ENCODE results near the gene ANKRD60.
A peak's percentile ranks its signal among the peaks of the same experiment; 100 is the strongest.

The ANKRD60 gene

DNA sequence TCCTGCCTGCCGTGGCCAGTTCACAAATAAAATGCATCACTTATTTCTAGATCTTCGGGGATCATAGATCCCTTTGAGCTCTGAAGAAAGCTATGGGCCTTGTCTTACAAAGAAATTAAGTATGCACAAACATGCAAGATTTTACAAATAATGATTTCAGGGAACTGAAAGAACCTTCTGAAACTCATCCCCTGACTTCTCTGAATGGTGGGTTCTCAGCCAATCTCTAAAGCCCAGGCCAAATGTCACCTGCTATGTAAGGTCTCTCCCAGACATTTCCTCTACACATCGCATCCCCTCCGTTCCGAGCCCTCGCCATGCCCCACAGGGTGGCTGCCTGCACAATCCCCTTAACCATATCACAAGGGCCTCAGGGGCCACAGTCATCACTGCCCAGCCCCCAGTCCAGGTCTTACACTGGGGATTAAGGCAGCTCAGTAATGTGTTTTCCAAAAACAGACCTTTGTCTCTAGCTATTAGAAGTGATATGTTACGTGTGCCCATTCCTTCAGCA lies 16.1 kb upstream of the ANKRD60 start:
- DNase-seq (ENCODE audit: low read depth) = no peak

DNA sequence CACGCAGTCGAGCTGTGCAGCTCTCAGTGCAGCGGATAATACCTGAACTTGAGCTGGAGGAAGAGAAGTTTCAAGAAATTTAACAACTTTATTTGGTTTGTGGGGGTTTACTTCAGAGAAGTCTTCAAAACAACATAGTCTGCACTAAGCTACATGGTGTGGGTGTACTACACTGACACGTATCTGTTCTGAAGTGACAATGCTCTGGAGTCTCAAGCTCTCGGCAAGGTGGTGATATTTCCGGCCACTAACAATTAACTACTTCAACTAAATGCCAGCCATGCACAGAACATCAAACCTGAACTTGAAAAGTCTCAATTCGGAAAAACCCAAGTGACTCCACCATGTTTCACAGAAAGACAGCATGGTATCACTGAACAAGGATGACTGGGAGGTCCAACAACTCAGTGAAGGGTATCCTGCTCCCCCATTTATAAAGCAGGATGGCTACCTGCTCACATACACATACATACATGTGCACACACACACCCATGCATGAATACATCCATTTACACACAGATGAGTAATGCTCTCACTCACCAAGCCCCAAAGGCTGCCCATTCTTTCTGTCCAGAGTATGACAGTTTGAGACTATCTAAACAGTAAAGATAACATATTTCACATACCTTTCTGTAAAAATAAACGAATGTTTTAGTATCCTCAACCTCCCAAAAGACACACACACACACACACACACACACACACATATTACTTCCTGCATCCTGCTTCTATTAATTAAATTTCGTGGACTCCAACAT lies 15.4 kb upstream of the ANKRD60 start:
- DNase-seq (ENCODE audit: low read depth) = no peak

DNA sequence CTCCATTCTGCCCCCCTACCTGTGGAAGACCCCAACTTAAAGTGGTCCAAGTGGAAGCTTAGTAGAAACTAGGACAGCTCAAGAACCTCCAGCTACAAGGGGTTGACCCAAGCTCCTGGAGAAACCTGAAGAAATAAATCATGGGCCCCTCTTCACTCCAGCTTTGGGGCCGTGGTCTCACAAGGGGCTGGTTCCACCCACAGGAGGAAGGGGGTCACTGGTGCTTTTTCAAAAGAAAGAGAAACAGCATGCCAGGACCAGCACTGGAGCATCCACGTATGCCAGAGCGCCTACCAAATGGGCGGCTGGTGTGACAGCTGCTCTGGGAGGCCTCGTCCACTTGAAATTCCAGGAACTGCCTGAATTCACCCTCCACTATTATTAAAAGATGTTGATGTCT lies 14.4 kb upstream of the ANKRD60 start:
- DNase-seq (ENCODE audit: low read depth) = no peak

- no peak for DNase-seq (ENCODE audit: low read depth)
Observed at GRCh38 chr20:58241766-58242465, 13.5 kb upstream of the ANKRD60 start.

GRCh38 chr20:58240471-58240870 lies 12.0 kb upstream of the ANKRD60 start:
- no peak for DNase-seq (ENCODE audit: low read depth)

DNA sequence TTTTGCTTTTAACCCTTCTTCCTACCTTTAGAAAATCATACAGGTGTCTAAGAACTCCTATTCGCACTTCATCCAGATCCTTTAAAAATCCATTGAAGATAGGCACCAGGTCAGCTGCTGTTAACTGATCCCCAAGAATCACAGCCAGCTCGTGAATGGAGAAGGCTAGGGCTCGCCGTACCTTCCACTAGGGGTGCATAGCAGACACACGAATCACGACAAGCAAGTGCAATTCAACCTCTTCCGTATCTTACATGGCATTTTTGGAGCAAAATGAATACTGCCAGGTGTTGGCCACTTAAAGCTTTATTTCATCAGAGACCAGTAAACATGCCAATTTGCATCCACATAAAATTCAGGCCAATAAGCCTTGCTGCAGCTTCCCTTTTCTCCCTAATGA lies 10.8 kb upstream of the ANKRD60 start:
- DNase-seq (ENCODE audit: low read depth) = no peak

DNA sequence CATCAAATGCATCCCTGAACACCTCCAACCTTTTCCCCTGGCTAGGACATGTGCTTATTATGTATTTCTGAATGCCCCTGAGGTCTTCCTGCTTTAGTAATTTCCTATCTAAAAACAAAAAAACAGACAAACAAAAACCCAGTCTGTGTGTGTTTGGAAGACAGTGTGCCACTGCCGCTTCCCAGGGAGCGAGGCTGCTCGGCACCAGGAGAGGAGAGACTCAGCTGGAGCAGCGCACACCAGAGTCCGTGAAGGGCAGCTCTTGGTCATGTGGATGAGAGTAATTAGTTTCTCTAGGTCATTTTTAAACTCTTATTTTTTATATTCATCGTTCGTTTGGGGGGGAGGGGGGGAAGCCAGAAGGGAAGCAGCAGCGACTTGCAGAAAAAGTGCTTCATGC lies 10.0 kb upstream of the ANKRD60 start:
- DNase-seq (ENCODE audit: low read depth) = no peak

- DNase-seq (ENCODE audit: low read depth) = no peak
Observed at GRCh38 chr20:58237318-58238132, 9.1 kb upstream of the ANKRD60 start.

GRCh38 chr20:58236612-58237317 lies 8.3 kb upstream of the ANKRD60 start:
- DNase-seq (ENCODE audit: low read depth) = peak; percentile 84

GRCh38 chr20:58235010-58235409 lies 6.6 kb upstream of the ANKRD60 start:
- DNase-seq (ENCODE audit: low read depth) = no peak

DNA sequence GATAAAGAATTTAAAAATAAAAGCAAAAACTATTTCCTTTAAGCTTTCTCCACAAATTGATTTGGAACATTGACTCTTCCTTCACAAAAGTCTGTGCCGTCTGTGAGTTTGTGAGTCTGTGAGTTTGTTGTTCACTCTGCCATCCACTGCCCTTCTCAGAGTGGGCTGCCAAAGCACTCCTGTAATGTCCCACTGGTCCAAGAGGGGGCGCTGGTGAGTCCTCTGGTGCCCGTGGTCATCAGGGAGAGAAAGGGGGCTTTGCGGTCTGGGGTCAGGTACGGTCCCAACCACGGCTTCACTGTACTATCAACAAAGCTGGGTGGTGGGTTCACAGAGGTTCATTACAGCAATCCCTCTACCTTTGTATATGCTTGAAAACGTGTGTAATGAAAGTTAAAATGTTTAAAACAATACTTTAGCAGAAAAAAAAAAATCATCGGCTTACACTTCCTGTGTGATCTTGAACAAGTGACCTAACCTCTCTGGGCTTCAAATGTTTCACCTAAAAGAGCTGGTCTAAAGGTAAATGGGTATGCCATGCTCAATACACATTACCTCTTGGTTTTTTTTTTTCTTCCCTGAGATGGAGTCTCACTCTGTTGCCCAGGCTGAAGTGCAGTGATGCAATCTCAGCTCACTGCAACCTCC lies 5.6 kb upstream of the ANKRD60 start:
- DNase-seq (ENCODE audit: low read depth) = peak; percentile 34

DNA sequence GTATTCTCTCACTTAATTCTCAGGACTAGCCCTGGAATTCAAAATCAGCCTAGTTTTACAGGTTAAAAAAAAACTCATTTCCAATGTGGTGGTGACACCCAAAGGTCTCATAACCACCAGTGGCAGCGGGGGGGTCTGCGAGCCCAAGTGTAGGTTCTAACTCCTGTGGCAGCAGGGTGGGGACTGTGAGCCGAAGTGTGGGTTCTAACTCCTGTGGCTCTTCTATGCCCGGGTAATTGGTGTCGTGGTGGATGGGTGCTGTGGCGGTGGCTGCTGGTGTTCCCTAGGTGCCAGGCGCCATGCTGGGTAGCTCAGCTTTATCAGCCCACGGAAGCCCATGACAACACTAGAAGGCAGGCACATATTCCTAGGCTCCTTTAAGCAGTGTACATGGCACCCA lies 4.9 kb upstream of the ANKRD60 start:
- DNase-seq (ENCODE audit: low read depth) = no peak

- DNase-seq (ENCODE audit: low read depth) = no peak
Observed at GRCh38 chr20:58231683-58232082, 3.2 kb upstream of the ANKRD60 start.

- no peak for DNase-seq (ENCODE audit: low read depth)
Observed at GRCh38 chr20:58229198-58229798, 845 bp upstream of the ANKRD60 start.

- no peak for DNase-seq (ENCODE audit: low read depth)
Observed at GRCh38 chr20:58228103-58228483, 360 bp downstream of the ANKRD60 start.

DNA sequence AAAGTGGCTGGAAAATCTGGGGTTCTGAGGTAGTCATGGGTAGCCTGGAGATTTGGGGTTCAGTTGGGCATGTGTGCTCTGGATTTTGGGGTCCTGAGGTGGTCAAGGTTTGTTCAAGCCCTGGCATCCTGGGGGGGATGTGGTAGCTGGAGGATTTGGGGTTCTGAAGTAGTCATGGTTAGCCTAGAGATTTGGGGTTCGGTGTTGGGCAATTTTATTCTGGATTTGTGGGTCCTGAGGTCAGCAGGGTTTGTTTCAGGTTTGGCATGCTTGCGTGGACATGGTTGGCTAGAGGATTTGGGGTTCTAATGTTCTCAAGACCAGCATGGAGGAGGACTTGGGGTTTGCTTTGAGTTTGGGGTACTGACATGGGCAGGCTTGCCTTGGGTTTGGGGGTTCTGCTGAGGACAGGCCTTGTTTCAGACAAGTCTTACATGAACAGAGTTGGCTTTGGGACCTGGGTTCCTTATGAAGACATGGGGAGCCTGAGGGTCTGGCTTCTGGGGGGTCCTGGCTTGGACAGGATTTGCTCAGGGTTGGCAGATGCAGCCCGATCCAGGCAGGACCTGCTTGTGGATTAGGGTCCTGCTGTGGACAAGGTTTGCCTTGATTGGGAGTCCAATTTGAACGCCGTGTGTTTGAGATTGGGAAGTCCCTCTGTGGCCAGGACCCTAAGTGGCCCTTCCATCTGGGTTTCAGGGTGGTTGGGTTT lies 906 bp downstream of the ANKRD60 start:
- DNase-seq (ENCODE audit: low read depth) = no peak

DNA sequence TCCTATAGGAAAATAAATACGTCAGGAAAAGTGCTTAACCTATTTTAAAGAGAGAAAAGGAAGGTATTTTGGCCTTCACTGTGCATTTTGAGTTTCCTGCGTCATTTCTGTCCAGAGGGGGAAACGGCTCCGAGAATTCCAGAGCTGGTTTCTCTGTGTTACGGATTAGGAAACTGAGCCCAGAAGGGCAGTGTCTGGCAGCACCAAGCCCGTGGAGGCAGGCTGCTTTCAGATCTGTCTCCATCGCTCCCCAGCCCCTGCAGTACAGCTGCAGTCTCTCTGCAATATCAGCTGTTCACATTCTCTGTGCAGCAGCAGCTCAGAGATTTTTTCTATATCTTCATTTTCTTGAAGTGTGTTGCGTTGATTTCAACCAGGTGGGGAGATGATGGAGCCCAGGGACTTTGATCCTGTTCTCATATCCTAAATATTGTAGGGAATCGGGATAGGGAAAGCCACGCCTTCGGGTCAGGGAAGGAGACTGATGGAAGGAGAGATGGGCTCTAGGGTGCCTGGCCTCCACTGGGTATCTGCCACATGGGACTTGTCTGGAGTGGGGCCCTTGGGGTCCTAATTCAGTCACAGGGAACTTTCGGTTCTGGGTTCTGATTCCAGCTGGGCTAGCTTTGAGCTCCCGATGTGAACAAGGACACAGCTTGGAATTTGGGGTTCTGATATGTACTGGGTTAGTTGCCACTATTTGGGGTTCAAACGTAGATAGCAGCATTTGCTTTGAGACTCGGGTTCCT lies 2.8 kb downstream of the ANKRD60 start:
- DNase-seq (ENCODE audit: low read depth) = no peak

DNA sequence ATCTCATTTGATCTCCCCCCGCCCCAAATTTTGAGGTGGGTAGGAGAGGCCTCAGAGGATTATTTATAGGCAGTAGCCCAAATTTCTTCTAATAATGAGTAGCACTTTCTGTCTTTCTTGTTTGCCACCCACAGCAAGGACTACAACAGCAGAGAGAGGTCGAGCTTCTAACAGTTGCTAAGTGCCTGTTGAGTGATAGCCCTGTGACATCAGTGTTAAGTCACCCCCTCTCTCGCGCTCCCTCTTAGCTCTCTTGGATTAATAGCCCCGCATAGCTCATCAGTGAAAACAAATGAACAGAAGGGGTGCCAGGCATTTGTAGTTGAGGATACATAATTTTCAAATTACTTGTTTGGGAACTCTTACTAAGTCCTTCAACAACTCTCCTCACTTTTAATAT lies 3.5 kb downstream of the ANKRD60 start:
- DNase-seq (ENCODE audit: low read depth) = no peak

GRCh38 chr20:58224097-58224496 lies 4.4 kb downstream of the ANKRD60 start:
- no peak for DNase-seq (ENCODE audit: low read depth)

Measured in stimulated activated CD8-positive, alpha-beta memory T cell treated with anti-CD3 and anti-CD28 coated beads, Interleukin-4, amount 100 ng/mL, for 24 hours (primary cell).